K562 (cell line): ENCODE data around the gene CSF1. TPM values are rescaled to one million over a fixed set of nuclear protein-coding genes. Genes with fewer than 3 reads are reported as not detected.

Source experiments
- CHD7 ChIP-seq: fragments of 200-600 bp; sonication (generic); IDR thresholded peaks from one replicate; pipeline ENCODE4 v1.6.1; 2012; ENCODE audit warnings: mild to moderate bottlenecking, low read depth, low read length, inconsistent platforms
- FOSL1 ChIP-seq: fragments of 200-800 bp; sonication (Bioruptor generic); conservative IDR thresholded peaks from 2 replicates; pipeline ENCODE4 v1.6.1; 2016; ENCODE audit warnings: missing genetic modification characterization, missing compliant biosample characterization
- GABPA ChIP-seq: fragments of 200-800 bp; sonication (Bioruptor generic); conservative IDR thresholded peaks from 2 replicates; pipeline ENCODE4 v1.6.1; 2016; ENCODE audit warnings: low read depth, missing genetic modification characterization, missing compliant biosample characterization
- SOX6 ChIP-seq: fragments of 450-650 bp; IDR thresholded peaks from 2 replicates; pipeline ENCODE4 v1.6.1; 2014; ENCODE audit warnings: mild to moderate bottlenecking
- STAT5A ChIP-seq: IDR thresholded peaks from 2 replicates; pipeline ENCODE4 v1.6.1; 2012; ENCODE audit warnings: low read length, inconsistent platforms, borderline replicate concordance
- ZBTB11 ChIP-seq, 3 experiments: fragments of 200-800 bp in 1 of 3; fragments of 250-450 bp in 1 of 3; fragments of 450-650 bp in 1 of 3; sonication (Bioruptor Pico) in 1 of 3; sonication (Bioruptor generic) in 1 of 3; formaldehyde crosslinking in 1 of 3; IDR thresholded peaks; 2 replicates each; pipeline versions ENCODE4 v1.6.1 to v1.8.0; 2016 to 2022; ENCODE audit warnings: mild to moderate bottlenecking in 2 of 3, missing genetic modification characterization in 2 of 3, missing compliant biosample characterization in 1 of 3, moderate library complexity in 1 of 3
- polyA plus RNA-seq, 8 experiments: library from polyadenylated mRNA; depleted of rRNA in 4 of 8; stranded (reverse) in 5 of 8; unstranded in 3 of 8; fragments of >200 nt; fragmentation: Nextera tagmentation in 2 of 8; fragmentation: Illumina TruSeq in 1 of 8; extraction: Ambion mirVana in 2 of 8; extraction: Trizol in 1 of 8; gene quantifications; 2 replicates each; pipeline versions ENCODE4 v1.2.1 to v1.2.3, GENCODE V29; 2011 to 2014; ENCODE audit warnings: inconsistent platforms in 1 of 8, missing spikeins in 1 of 8
- total RNA-seq, 7 experiments: library from RNA; depleted of rRNA in 6 of 7; stranded (reverse); fragments of >200 nt in 6 of 7; fragmentation: Illumina TruSeq in 2 of 7; extraction: Trizol in 2 of 7; gene quantifications; 2 replicates each; pipeline versions ENCODE4 v1.2.1 to v1.2.3, GENCODE V29; 2011 to 2021; ENCODE audit warnings: low replicate concordance in 1 of 7
- TF ChIP-seq, protein P1 (sequence below): fragments of 450-650 bp; IDR thresholded peaks from 2 replicates; pipeline ENCODE4 v1.7.1; 2018; ENCODE audit warnings: mild to moderate bottlenecking, low read depth; ENCODE audit not compliant: partially characterized antibody

The CSF1 gene
- total and polyA plus RNA-seq, 9 of the 15 experiments (the other 6 are each of a cell fraction or from before 2014, with no cell fraction given) = 0.18 to 11.8 (median 2.8) TPM

DNA sequence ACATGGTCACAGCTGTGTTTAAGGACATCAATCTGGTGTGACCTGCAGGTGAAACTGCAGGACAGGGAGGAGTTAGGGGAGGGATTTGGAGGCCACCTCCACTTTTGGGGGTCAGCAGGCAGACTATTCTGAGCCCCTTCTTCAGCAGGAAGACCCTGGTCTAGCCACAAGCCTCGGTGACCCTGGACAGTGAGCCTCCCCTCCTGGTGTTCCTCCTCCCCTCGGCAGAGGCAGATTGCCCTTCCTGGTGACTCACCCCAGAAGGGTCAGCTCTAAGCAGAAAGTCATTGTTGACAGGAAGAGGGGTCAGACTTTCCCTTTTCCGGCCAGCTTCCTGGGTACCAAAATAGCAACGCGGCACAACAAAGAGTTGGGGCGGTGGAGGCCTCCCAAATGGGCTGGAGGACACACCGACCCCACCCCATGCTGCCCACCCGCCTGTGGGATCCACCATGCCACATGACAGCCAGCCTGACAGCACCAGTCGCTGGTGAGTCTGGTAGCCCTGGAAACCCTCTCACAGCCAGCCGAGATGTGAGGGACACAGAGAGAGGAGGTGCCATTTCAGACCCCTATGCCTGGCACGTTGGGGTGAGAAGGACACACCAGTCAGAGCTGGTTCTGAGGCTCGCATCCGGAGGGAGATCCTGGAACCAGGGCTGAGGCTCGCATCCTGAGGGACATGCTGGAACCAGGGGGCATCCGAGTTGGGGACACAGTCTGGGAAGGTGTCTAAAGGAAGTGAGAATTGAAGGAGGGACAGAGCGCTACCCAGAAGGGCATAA, 14.7 kb upstream of the CSF1 start (continued):
- TF ChIP-seq, protein P1, sequence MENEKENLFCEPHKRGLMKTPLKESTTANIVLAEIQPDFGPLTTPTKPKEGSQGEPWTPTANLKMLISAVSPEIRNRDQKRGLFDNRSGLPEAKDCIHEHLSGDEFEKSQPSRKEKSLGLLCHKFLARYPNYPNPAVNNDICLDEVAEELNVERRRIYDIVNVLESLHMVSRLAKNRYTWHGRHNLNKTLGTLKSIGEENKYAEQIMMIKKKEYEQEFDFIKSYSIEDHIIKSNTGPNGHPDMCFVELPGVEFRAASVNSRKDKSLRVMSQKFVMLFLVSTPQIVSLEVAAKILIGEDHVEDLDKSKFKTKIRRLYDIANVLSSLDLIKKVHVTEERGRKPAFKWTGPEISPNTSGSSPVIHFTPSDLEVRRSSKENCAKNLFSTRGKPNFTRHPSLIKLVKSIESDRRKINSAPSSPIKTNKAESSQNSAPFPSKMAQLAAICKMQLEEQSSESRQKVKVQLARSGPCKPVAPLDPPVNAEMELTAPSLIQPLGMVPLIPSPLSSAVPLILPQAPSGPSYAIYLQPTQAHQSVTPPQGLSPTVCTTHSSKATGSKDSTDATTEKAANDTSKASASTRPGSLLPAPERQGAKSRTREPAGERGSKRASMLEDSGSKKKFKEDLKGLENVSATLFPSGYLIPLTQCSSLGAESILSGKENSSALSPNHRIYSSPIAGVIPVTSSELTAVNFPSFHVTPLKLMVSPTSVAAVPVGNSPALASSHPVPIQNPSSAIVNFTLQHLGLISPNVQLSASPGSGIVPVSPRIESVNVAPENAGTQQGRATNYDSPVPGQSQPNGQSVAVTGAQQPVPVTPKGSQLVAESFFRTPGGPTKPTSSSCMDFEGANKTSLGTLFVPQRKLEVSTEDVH = no peak
- TF ChIP-seq CHD7 (no peak), SOX6 (peak; percentile 88), STAT5A (no peak), GABPA (tag) (peak; percentile 89), FOSL1 (tag) (peak; percentile 100), ZBTB11 (CRISPR knock-in tag; IDR thresholded peaks at IDR 0.05) (peak in 1 of 3 experiments; percentile 79; a peak in 1 of 6 replicates)
